Measurements from ENCODE around the gene RRP36.

Gene RRP36

GRCh38 chr6:43077981-43078511 lies 56.6 kb downstream of the RRP36 start:
- Histone ChIP-seq H3K9ac (ENCODE audit: low read depth, low read length) (peak overlapping the region; percentile 6; the same call in 1 of the 2 replicates), H3K27me3 (ENCODE audit: insufficient read depth, low read length) (no peaks in the 10 kb centered on the region), H3K9me3 (ENCODE audit: insufficient read depth, low read depth, low read length) (no peaks in the 10 kb centered on the region), H3K4me3 (ENCODE audit: low read length) (peak overlapping the region; percentile 85), H3K4me1 (ENCODE audit: insufficient read depth, low read length) (peaks cover 27% of the 10 kb centered on the region), H3K27ac (ENCODE audit: low read length) (no peak overlapping the region), H3K36me3 (ENCODE audit: insufficient read depth, low read depth, low read length) (peaks cover 18% of the 10 kb centered on the region; the same call in 1 of the 2 replicates)

GRCh38 chr6:43078691-43079090 lies 57.3 kb downstream of the RRP36 start:
- H3K36me3 ChIP-seq (ENCODE audit: insufficient read depth, low read depth, low read length), result peaks cover 15% of the 10 kb centered on the region; the same call in 1 of the 2 replicates
- H3K27me3 ChIP-seq (ENCODE audit: insufficient read depth, low read length), result no peaks in the 10 kb centered on the region
- no peaks in the 10 kb centered on the region for H3K9me3 ChIP-seq (ENCODE audit: insufficient read depth, low read depth, low read length)
- peak overlapping the region; percentile 85; the same call in 1 of the 2 replicates for H3K4me3 ChIP-seq (ENCODE audit: low read length)
- H3K9ac ChIP-seq (ENCODE audit: low read depth, low read length), result no peak overlapping the region
- H3K27ac ChIP-seq (ENCODE audit: low read length), result no peak overlapping the region
- H3K4me1 ChIP-seq (ENCODE audit: insufficient read depth, low read length), result peaks cover 27% of the 10 kb centered on the region

Data from iPS-20b (cell line).